PC-9 (cell line): ENCODE data around the gene ZBED6. TPM values are rescaled to one million over a fixed set of nuclear protein-coding genes. Genes with fewer than 3 reads are reported as not detected.

Source experiments
- BruUV-seq: library from RNA; stranded (reverse); fragments of 400-500 nt; replicated peaks from 2 replicates; lab custom pipeline; 2021; lab: Mats Ljungman, UMichigan
- CTCF ChIA-PET: fragments of 300-600 bp; sonication (Branson Sonifier 250); formaldehyde crosslinking; loops from one replicate; lab custom pipeline; 2022; ENCODE audit warnings: antibody characterized with exemption; lab: Charles Lee
- POLR2A ChIA-PET: fragments of 300-600 bp; sonication (Branson Sonifier 250); formaldehyde crosslinking; loops from one replicate; lab custom pipeline; 2022; ENCODE audit warnings: antibody characterized with exemption; ENCODE audit not compliant: unreplicated experiment; lab: Charles Lee
- DNase-seq, 2 experiments: peaks; one replicate each; pipeline versions ENCODE4 v3.0.0 to v3.0.0-alpha.2; 2015 to 2022; ENCODE audit warnings: mixed read lengths in 1 of 2
- H2AFZ ChIP-seq: fragments of 200-600 bp; sonication (generic); 2 replicates; pipeline ENCODE4 v1.8.1; 2017; ENCODE audit warnings: antibody characterized with exemption
- H3F3A ChIP-seq: fragments of 200-600 bp; sonication (generic); 2 replicates; pipeline ENCODE4 v1.8.1; 2017; ENCODE audit warnings: antibody characterized with exemption, mild to moderate bottlenecking, low read depth; ENCODE audit not compliant: insufficient read depth
- H3K27ac ChIP-seq: fragments of 200-600 bp; sonication (generic); 2 replicates; pipeline ENCODE4 v1.6.1; 2016; ENCODE audit warnings: mixed run types
- H3K27me3 ChIP-seq: fragments of 200-600 bp; sonication (generic); 2 replicates; pipeline ENCODE4 v1.6.1; 2016; ENCODE audit warnings: low read depth, mixed run types; ENCODE audit not compliant: insufficient read depth
- H3K36me3 ChIP-seq: fragments of 200-600 bp; sonication (generic); 2 replicates; pipeline ENCODE4 v1.6.1; 2016; ENCODE audit warnings: low read depth, mixed run types
- H3K4me1 ChIP-seq: fragments of 200-600 bp; sonication (generic); replicated peaks from 2 replicates; pipeline ENCODE4 v1.6.1; 2016; ENCODE audit warnings: mixed run types; ENCODE audit not compliant: insufficient read depth
- H3K4me2 ChIP-seq: fragments of 200-600 bp; sonication (generic); 2 replicates; pipeline ENCODE4 v1.6.1; 2017; ENCODE audit warnings: mixed run types
- H3K4me3 ChIP-seq: fragments of 200-600 bp; sonication (generic); 2 replicates; pipeline ENCODE4 v1.6.1; 2016; ENCODE audit warnings: mixed run types
- H3K79me2 ChIP-seq: fragments of 200-600 bp; sonication (generic); 2 replicates; pipeline ENCODE4 v1.6.1; 2017; ENCODE audit warnings: low read depth, mixed run types
- H3K9me2 ChIP-seq: fragments of 200-600 bp; sonication (generic); 2 replicates; pipeline ENCODE4 v1.8.1; 2017; ENCODE audit warnings: mild to moderate bottlenecking; ENCODE audit not compliant: insufficient read depth
- H3K9me3 ChIP-seq: fragments of 200-600 bp; sonication (generic); 2 replicates; pipeline ENCODE4 v1.8.1; 2016; ENCODE audit warnings: low read depth; ENCODE audit not compliant: insufficient read depth
- H4K20me1 ChIP-seq: fragments of 200-600 bp; sonication (generic); 2 replicates; pipeline ENCODE4 v1.8.1; 2017; ENCODE audit not compliant: insufficient read depth
- CTCF ChIP-seq: fragments of 200-600 bp; sonication (generic); conservative IDR thresholded peaks from 2 replicates; pipeline ENCODE4 v1.6.1; 2017; ENCODE audit warnings: mixed run types, antibody characterized with exemption, mild to moderate bottlenecking, moderate library complexity
- EZH2 ChIP-seq: fragments of 200-600 bp; sonication (generic); IDR thresholded peaks from 2 replicates; pipeline ENCODE4 v1.8.0; 2017; ENCODE audit warnings: antibody characterized with exemption, low read depth
- intact Hi-C: fragments of 100-400 bp; cut with micrococcal nuclease; formaldehyde crosslinking; loops from one replicate; pipeline ENCODE4 v1.10.0; 2022; ENCODE audit not compliant: unreplicated experiment
- total RNA-seq: library from RNA; stranded (reverse); gene quantifications from 2 replicates; pipeline ENCODE4 v1.2.3, GENCODE V29; 2021

The ZBED6 gene
- total RNA-seq, 1 experiment from 2014 or later = 32.7 TPM

- Histone ChIP-seq H3F3A (peaks cover 42% of the 10 kb centered on the region), H3K36me3 (peaks cover 61% of the 10 kb centered on the region), H3K27ac (no peak overlapping the region), H3K4me1 (no peaks in the 10 kb centered on the region), H3K9me3 (no peaks in the 10 kb centered on the region), H3K27me3 (no peaks in the 10 kb centered on the region), H3K79me2 (no peaks in the 10 kb centered on the region; the same call in 1 of the 2 replicates), H3K4me3 (no peak overlapping the region), H3K9me2 (no peaks in the 10 kb centered on the region), H4K20me1 (peaks cover 23% of the 10 kb centered on the region), H3K4me2 (no peak overlapping the region), H2AFZ (no peak overlapping the region)
- POLR2A ChIA-PET = no interaction called here
- CTCF ChIA-PET = interaction anchor here (0.6 kb wide), 1 partner anchor 56 kb away, joined by 5 read pairs; no protein-coding TSS in a partner anchor
- BruUV-seq = no TSS peak
- TF ChIP-seq CTCF (no peak), EZH2 (no peak)
- DNase-seq = no peak
- intact Hi-C loops = no loop called here
Measured at GRCh38 chr1:203839081-203839480, 43.7 kb downstream of the ZBED6 start.

DNA sequence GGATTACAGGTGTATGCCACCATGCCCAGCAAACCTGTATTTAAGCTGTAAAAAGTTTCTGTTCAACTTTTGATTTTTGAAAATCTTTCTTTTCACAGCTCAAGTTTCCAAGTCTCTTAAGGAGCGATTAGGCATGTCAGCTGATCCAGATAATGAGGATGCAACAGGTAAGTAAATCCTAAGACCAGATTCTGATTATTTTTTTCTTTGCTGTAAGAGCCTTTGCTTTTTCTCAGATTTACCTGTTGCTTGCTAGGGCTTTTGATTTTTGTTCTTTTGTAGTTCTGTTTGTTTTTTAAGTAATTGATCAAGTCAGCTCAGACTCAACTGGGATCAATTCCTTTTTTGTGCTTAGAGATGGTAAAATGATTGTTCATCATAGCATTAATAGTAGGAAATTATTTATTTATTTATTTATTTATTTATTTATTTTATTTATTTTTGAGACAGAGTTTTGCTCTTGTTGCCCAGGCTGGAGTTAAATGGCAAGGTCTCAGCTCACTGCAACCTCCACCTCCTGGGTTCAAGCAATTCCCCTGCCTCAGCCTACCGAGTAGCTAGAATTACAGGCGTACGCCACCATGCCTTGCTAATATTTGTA, 44.9 kb downstream of the ZBED6 start:
- intact Hi-C loops = no loop called here
- TF ChIP-seq CTCF (no peak), EZH2 (no peak)
- Histone ChIP-seq H3F3A (peaks cover 50% of the 10 kb centered on the region), H3K79me2 (no peaks in the 10 kb centered on the region; the same call in 1 of the 2 replicates), H3K4me3 (no peak overlapping the region), H3K27me3 (no peaks in the 10 kb centered on the region), H3K4me2 (no peak overlapping the region), H3K9me3 (no peaks in the 10 kb centered on the region), H2AFZ (no peak overlapping the region), H3K27ac (no peak overlapping the region), H3K4me1 (no peaks in the 10 kb centered on the region), H4K20me1 (peaks cover 19% of the 10 kb centered on the region), H3K9me2 (no peaks in the 10 kb centered on the region), H3K36me3 (peaks cover 57% of the 10 kb centered on the region)
- no peak for DNase-seq
- POLR2A ChIA-PET = interaction anchor here (0.6 kb wide), 1 partner anchor 33 kb away, joined by 5 read pairs; no protein-coding TSS in a partner anchor
- CTCF ChIA-PET = no interaction called here
- TSS peak; percentile 8 for BruUV-seq

- no peak for TF ChIP-seq EZH2
- TF ChIP-seq CTCF = no peak
- Histone ChIP-seq H3K27ac (no peak overlapping the region), H3K9me3 (no peaks in the 10 kb centered on the region), H3K79me2 (no peaks in the 10 kb centered on the region; the same call in 1 of the 2 replicates), H2AFZ (no peak overlapping the region), H4K20me1 (peaks cover 12% of the 10 kb centered on the region; the same call in 1 of the 2 replicates), H3K4me1 (no peaks in the 10 kb centered on the region), H3K27me3 (no peaks in the 10 kb centered on the region), H3K36me3 (peaks cover 60% of the 10 kb centered on the region), H3K4me2 (no peak overlapping the region), H3K9me2 (no peaks in the 10 kb centered on the region), H3F3A (peaks cover 47% of the 10 kb centered on the region), H3K4me3 (no peak overlapping the region)
- no peak for DNase-seq
- POLR2A ChIA-PET = no interaction called here
- intact Hi-C loops = no loop called here
- BruUV-seq = no TSS peak
- CTCF ChIA-PET = no interaction called here
Measured at GRCh38 chr1:203842559-203842876, 47.1 kb downstream of the ZBED6 start.
